Transverse colon (tissue), 4 donors: ENCODE results near the gene BOK. TPM values are rescaled to one million over a fixed set of nuclear protein-coding genes. Genes with fewer than 3 reads are reported as not detected.
"Not testable (repeated sequence)": the region's sequence is repeated elsewhere in the genome, so short reads cannot be mapped to it uniquely, and the experiment has no call there.

Experiments
- DNase-seq: peaks from one replicate; pipeline ENCODE4 v3.0.0-alpha.2; 2019
- H3K27ac ChIP-seq, 4 donors: fragments of 200-600 bp; sonication (generic); 2 replicates each; pipeline ENCODE4 v1.5.1; 2016 to 2018; ENCODE audit warnings: inconsistent platforms in 4 of 4
- H3K27me3 ChIP-seq: fragments of 200-600 bp; sonication (generic); 2 replicates; pipeline ENCODE4 v1.5.1; 2017; ENCODE audit warnings: inconsistent platforms
- H3K36me3 ChIP-seq, 4 donors: fragments of 200-600 bp; sonication (generic); 2 replicates each; pipeline ENCODE4 v1.5.1; 2017 to 2019; ENCODE audit warnings: inconsistent platforms in 4 of 4
- H3K4me1 ChIP-seq, 4 donors: fragments of 200-600 bp; sonication (generic); 2 replicates each; pipeline ENCODE4 v1.5.1; 2017 to 2020; ENCODE audit warnings: inconsistent platforms in 4 of 4
- H3K4me3 ChIP-seq, 4 donors: fragments of 200-600 bp; sonication (generic); 1 replicate in 1 of 4; 2 replicates in 3 of 4; pipeline versions ENCODE4 v1.5.1 to v1.6.1; 2017 to 2019; ENCODE audit warnings: inconsistent platforms in 4 of 4
- H3K9me3 ChIP-seq, 2 donors: fragments of 200-600 bp; sonication (generic); 2 replicates each; pipeline ENCODE4 v1.5.1; 2017 to 2019; ENCODE audit warnings: inconsistent platforms in 2 of 2
- CTCF ChIP-seq, 5 experiments: fragments of 200-600 bp in 3 of 5; fragments of 450-650 bp in 2 of 5; sonication (generic) in 3 of 5; IDR thresholded peaks; 1 replicate in 2 of 5; 2 replicates in 3 of 5; pipeline ENCODE4 v1.5.1; 2016 to 2017; ENCODE audit warnings: antibody characterized with exemption in 5 of 5, inconsistent platforms in 3 of 5, mild to moderate bottlenecking in 2 of 5, moderate library complexity in 1 of 5
- EP300 ChIP-seq: sonication (generic); formaldehyde crosslinking; IDR thresholded peaks from one replicate; pipeline ENCODE4 v1.6.1; 2017; ENCODE audit warnings: antibody characterized with exemption, low read depth
- POLR2A ChIP-seq: fragments of 450-650 bp; IDR thresholded peaks from one replicate; pipeline ENCODE4 v1.6.1; 2016; ENCODE audit warnings: antibody characterized with exemption, mild to moderate bottlenecking, moderate library complexity
- POLR2AphosphoS5 ChIP-seq, 3 donors: sonication (generic); formaldehyde crosslinking; IDR thresholded peaks; one replicate each; pipeline ENCODE4 v1.6.1; 2016; ENCODE audit warnings: antibody characterized with exemption in 3 of 3
- WGBS, 2 donors: methylation state at CpG; one replicate each; pipeline ENCODE4 v1.1.5; 2018; ENCODE audit warnings: low coverage in 1 of 2; 5-methylcytosine and 5-hydroxymethylcytosine counted together
- in situ Hi-C, 4 donors: fragments of 200-750 bp; cut with MboI; loops; one replicate each; pipeline versions ENCODE4 v1.15.0 to v1.15.1; 2017; ENCODE audit warnings: low sequenced_read_pairs in 3 of 4, low pct_ligation_motif_present in 1 of 4, low pct_unique_long_range_greater_than_20kb in 1 of 4
- intact Hi-C: fragments of 100-400 bp; cut with DNase I; formaldehyde crosslinking; loops from one replicate; pipeline ENCODE4 v1.15.1; 2023; ENCODE audit warnings: low total_unique reads
- total RNA-seq, 4 donors: library from RNA; depleted of rRNA; stranded (reverse); fragments of >200 nt; gene quantifications; one replicate each; pipeline ENCODE4 v1.1.0, GENCODE V29; 2016

BOK gene
- total RNA-seq, 4 donors from 2014 or later: 21.0 to 84.2 (median 24.4) TPM

- H3K4me1 ChIP-seq: peaks cover 0 to 17% (median 9%) of the 10 kb centered on the region in 4 donors
- in situ Hi-C loops: no loop called here
- no peaks in the 10 kb centered on the region for H3K27me3 ChIP-seq
- H3K4me3 ChIP-seq: no peak overlapping the region
- 75 to 100% methylated on average over 1 to 7 of the region's 7 CpGs for WGBS, 2 donors
- H3K27ac ChIP-seq: no peak overlapping the region
- no peaks in the 10 kb centered on the region for H3K36me3 ChIP-seq
- no peaks in the 10 kb centered on the region for H3K9me3 ChIP-seq
- intact Hi-C loops: no loop called here
- TF ChIP-seq POLR2AphosphoS5 (IDR thresholded peaks at IDR 0.05) (no peak), EP300 (no peak), CTCF (IDR thresholded peaks at IDR 0.05) (no peak), POLR2A (no peak)
- DNase-seq: no peak
Observed at GRCh38 chr2:241566468-241566867, 7.9 kb downstream of the BOK start.

- H3K4me1 ChIP-seq: peaks cover 0 to 15% (median 6%) of the 10 kb centered on the region in 4 donors
- intact Hi-C loops, H3K4me3 ChIP-seq, H3K9me3 ChIP-seq, H3K36me3 ChIP-seq, H3K27ac ChIP-seq, H3K27me3 ChIP-seq, DNase-seq, in situ Hi-C loops: not testable (repeated sequence)
- 87% methylated on average over 13 of the region's 15 CpGs; no CpG with 5 or more reads in 1 of the 2 donors for WGBS, 2 donors
Observed at GRCh38 chr2:241567266-241567665, 8.7 kb downstream of the BOK start.

DNA sequence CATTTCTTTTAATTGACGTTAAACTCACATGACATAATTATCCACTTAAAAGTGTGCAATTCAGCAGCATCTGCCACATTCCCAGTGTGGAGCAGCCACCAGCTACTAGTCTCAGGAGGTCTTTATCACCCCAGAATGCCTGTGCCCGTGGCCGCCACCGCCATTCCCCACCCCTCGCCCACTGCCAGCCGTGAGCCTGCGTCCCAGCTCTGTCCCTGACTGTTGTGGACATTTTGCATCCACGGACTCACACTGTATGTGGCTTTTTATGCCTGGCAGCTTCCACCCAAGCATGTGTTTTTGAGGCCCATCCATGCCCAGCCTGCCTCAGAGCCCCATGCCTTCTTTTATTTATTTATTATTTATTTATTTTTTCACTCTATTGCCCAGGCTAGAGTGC, 9.2 kb downstream of the BOK start:
- peaks cover 0 to 15% (median 5%) of the 10 kb centered on the region in 4 donors for H3K4me1 ChIP-seq
- intact Hi-C loops: no loop called here
- H3K36me3 ChIP-seq: no peaks in the 10 kb centered on the region
- in situ Hi-C loops: no loop called here
- WGBS, 2 donors: 95 to 100% methylated on average over 4 to 8 of the region's 8 CpGs
- no peak overlapping the region for H3K4me3 ChIP-seq
- no peak overlapping the region for H3K27ac ChIP-seq
- no peaks in the 10 kb centered on the region for H3K27me3 ChIP-seq
- no peak for DNase-seq
- H3K9me3 ChIP-seq: no peaks in the 10 kb centered on the region
- TF ChIP-seq CTCF (IDR thresholded peaks at IDR 0.05) (no peak), POLR2AphosphoS5 (IDR thresholded peaks at IDR 0.05) (no peak), EP300 (no peak), POLR2A (no peak)

- TF ChIP-seq POLR2A: no peak
- no peak for TF ChIP-seq EP300
- no peak for TF ChIP-seq POLR2AphosphoS5 (IDR thresholded peaks at IDR 0.05)
- TF ChIP-seq CTCF (IDR thresholded peaks at IDR 0.05): no peak
- Histone ChIP-seq H3K27me3 (no peaks in the 10 kb centered on the region), H3K36me3 (no peaks in the 10 kb centered on the region), H3K9me3 (no peaks in the 10 kb centered on the region), H3K4me1 (peaks cover 0 to 13% (median 1%) of the 10 kb centered on the region in 4 donors), H3K4me3 (no peak overlapping the region), H3K27ac (no peak overlapping the region)
- 84% methylated on average over 4 of the region's 4 CpGs; no CpG with 5 or more reads in 1 of the 2 donors for WGBS, 2 donors
- intact Hi-C loops (no loop called here), in situ Hi-C loops (no loop called here)
- DNase-seq: no peak
Observed at GRCh38 chr2:241568726-241569125, 10.2 kb downstream of the BOK start.

GRCh38 chr2:241569831-241570281, 11.3 kb downstream of the BOK start:
- Histone ChIP-seq H3K9me3 (no peaks in the 10 kb centered on the region), H3K27ac (no peak overlapping the region), H3K27me3 (no peaks in the 10 kb centered on the region), H3K4me3 (no peak overlapping the region), H3K4me1 (peaks cover 0 to 1% (median 0%) of the 10 kb centered on the region in 4 donors), H3K36me3 (no peaks in the 10 kb centered on the region)
- WGBS, 2 donors: 92% methylated on average over 21 of the region's 23 CpGs; no CpG with 5 or more reads in 1 of the 2 donors
- DNase-seq: no peak
- no peak for TF ChIP-seq EP300
- TF ChIP-seq POLR2A: no peak
- TF ChIP-seq CTCF (IDR thresholded peaks at IDR 0.05): no peak
- in situ Hi-C loops (no loop called here), intact Hi-C loops (no loop called here)
